K562 (cell line): ENCODE measurements around the gene HDAC9. TPM values are rescaled to one million over a fixed set of nuclear protein-coding genes. Genes with fewer than 3 reads are reported as not detected.

ENCODE experiments used
- ATAC-seq: fragments of 200-7000 bp; cut with Tn5 transposase; 3 replicates; pipeline ENCODE4 v1.9.1; 2020; ENCODE audit warnings: moderate library complexity
- BruUV-seq: library from RNA; stranded (reverse); fragments of 400-500 nt; replicated peaks from 2 replicates; lab custom pipeline; 2021; lab: Mats Ljungman, UMichigan
- CTCF ChIA-PET: fragments of 300-600 bp; formaldehyde crosslinking; extraction: SDS; loops from one replicate; lab custom pipeline; 2021; ENCODE audit warnings: low intra/inter-chr PET ratio; lab: Yijun Ruan, JAX
- POLR2A ChIA-PET: fragments of 300-600, 350-650 bp; sonication (Branson Sonifier 250); formaldehyde crosslinking; extraction: SDS; loops from one replicate; lab custom pipeline; 2021; ENCODE audit warnings: antibody characterized with exemption, inconsistent platforms; lab: Yijun Ruan, JAX
- DNase-seq, 4 experiments: peaks; one replicate each; pipeline versions ENCODE4 v3.0.0 to v3.0.0-alpha.2; 2011 to 2018; ENCODE audit warnings: low spot score in 3 of 4, mixed read lengths in 3 of 4; ENCODE audit errors: extremely low read depth in 1 of 4
- FAIRE-seq: peaks from 2 replicates; lab custom pipeline; 2011; peaks lifted over from hg19 to GRCh38; lab: Jason Lieb, UNC
- H2AFZ ChIP-seq: 2 replicates; pipeline ENCODE4 v1.6.0; 2011; ENCODE audit warnings: low read depth, low read length, control low read depth, inconsistent platforms
- H3K27ac ChIP-seq: fragments of 200-600 bp; 3 replicates; pipeline ENCODE4 v1.8.0; 2011; ENCODE audit warnings: low read depth, mild to moderate bottlenecking, control low read depth, inconsistent platforms, low read length, moderate library complexity, mixed read lengths; ENCODE audit errors: extremely low read depth
- H3K27me3 ChIP-seq, 2 experiments: fragments of 300-600 bp in 1 of 2; 2 replicates in 1 of 2; 3 replicates in 1 of 2; pipeline versions ENCODE4 v1.6.0 to v1.8.0; 2011; ENCODE audit warnings: inconsistent platforms in 2 of 2, low read length in 2 of 2, mild to moderate bottlenecking in 1 of 2, mixed read lengths in 1 of 2, moderate library complexity in 1 of 2; ENCODE audit not compliant: control insufficient read depth in 2 of 2, insufficient read depth in 2 of 2
- H3K36me3 ChIP-seq: fragments of 300-600 bp; 3 replicates; pipeline ENCODE4 v1.8.0; 2011; ENCODE audit warnings: mild to moderate bottlenecking, low read length, inconsistent platforms; ENCODE audit not compliant: control insufficient read depth, insufficient read depth
- H3K4me1 ChIP-seq, 2 experiments: fragments of 200-600 bp in 1 of 2; replicated peaks in 1 of 2; 2 replicates in 1 of 2; 3 replicates in 1 of 2; pipeline versions ENCODE4 v1.5.1 to v1.8.0; 2011; ENCODE audit warnings: inconsistent platforms in 2 of 2, low read length in 2 of 2, mild to moderate bottlenecking in 1 of 2, mixed read lengths in 1 of 2, moderate library complexity in 1 of 2; ENCODE audit not compliant: control insufficient read depth in 2 of 2, insufficient read depth in 2 of 2
- H3K4me2 ChIP-seq: 2 replicates; pipeline ENCODE4 v1.6.1; 2011; ENCODE audit warnings: low read length, control low read depth, inconsistent platforms, mixed read lengths; ENCODE audit not compliant: insufficient read depth
- H3K4me3 ChIP-seq: fragments of 200-600 bp; sonication (generic), shearing (Covaris generic); 2 replicates; pipeline ENCODE4 v1.5.1; 2016; ENCODE audit warnings: control low read depth, inconsistent platforms
- H3K79me2 ChIP-seq: fragments of 200-600 bp; 3 replicates; pipeline ENCODE4 v1.8.0; 2011; ENCODE audit warnings: low read length, inconsistent platforms; ENCODE audit not compliant: control insufficient read depth, insufficient read depth
- H3K9ac ChIP-seq, 2 experiments: 2 replicates each; pipeline versions ENCODE4 v1.6.0 to v1.6.1; 2011; ENCODE audit warnings: low read depth in 2 of 2, low read length in 2 of 2, control low read depth in 1 of 2, inconsistent platforms in 1 of 2, mild to moderate bottlenecking in 1 of 2, mixed read lengths in 1 of 2; ENCODE audit not compliant: insufficient read depth in 1 of 2
- H3K9me1 ChIP-seq: one replicate; pipeline ENCODE4 v1.6.0; 2011; ENCODE audit warnings: inconsistent platforms, mild to moderate bottlenecking, low read length, moderate library complexity; ENCODE audit not compliant: control insufficient read depth, insufficient read depth
- H3K9me3 ChIP-seq: replicated peaks from 2 replicates; pipeline ENCODE4 v1.5.1; 2011; ENCODE audit warnings: low read depth, low read length, inconsistent platforms; ENCODE audit not compliant: control insufficient read depth, insufficient read depth
- H4K20me1 ChIP-seq: replicated peaks from 2 replicates; pipeline ENCODE4 v1.6.1; 2011; ENCODE audit warnings: low read length, inconsistent platforms, mixed read lengths; ENCODE audit not compliant: control insufficient read depth, insufficient read depth
- BRD4 ChIP-seq: fragments of 200-600 bp; sonication (generic); IDR thresholded peaks from 2 replicates; pipeline ENCODE4 v1.6.1; 2017; ENCODE audit warnings: inconsistent platforms
- CEBPB ChIP-seq: fragments of 450-650 bp; IDR thresholded peaks from 2 replicates; pipeline ENCODE4 v1.6.1; 2016; ENCODE audit warnings: missing genetic modification characterization, missing compliant biosample characterization
- JUNB ChIP-seq: fragments of 450-650 bp; formaldehyde crosslinking; conservative IDR thresholded peaks from 2 replicates; pipeline ENCODE4 v1.4.0; 2020; ENCODE audit warnings: mild to moderate bottlenecking
- L3MBTL2 ChIP-seq: fragments of 450-650 bp; IDR thresholded peaks from 2 replicates; pipeline ENCODE4 v1.6.1; 2016; ENCODE audit warnings: mild to moderate bottlenecking, moderate library complexity
- LARP7 ChIP-seq: fragments of 450-650 bp; IDR thresholded peaks from 2 replicates; pipeline ENCODE4 v1.6.1; 2016
- MYC ChIP-seq, 2 experiments: fragments of 250-450 bp in 1 of 2; sonication (Bioruptor Pico) in 1 of 2; IDR thresholded peaks; 2 replicates each; pipeline versions ENCODE4 v1.5.1 to v1.6.1; 2012 to 2021; ENCODE audit warnings: low read depth in 2 of 2, borderline replicate concordance in 1 of 2, improper control_type of control experiment in 1 of 2, low read length in 1 of 2, mild to moderate bottlenecking in 1 of 2, moderate library complexity in 1 of 2
- PYGO2 ChIP-seq: fragments of 450-650 bp; IDR thresholded peaks from 2 replicates; pipeline ENCODE4 v1.6.1; 2016; ENCODE audit warnings: mild to moderate bottlenecking, missing genetic modification characterization, moderate library complexity, missing compliant biosample characterization
- SREBF1 ChIP-seq: fragments of 150-350 bp; IDR thresholded peaks from 2 replicates; pipeline ENCODE4 v1.6.1; 2014; ENCODE audit warnings: antibody characterized with exemption, low read depth, low read length, borderline replicate concordance
- TRIM24 ChIP-seq, 2 experiments: fragments of 450-650 bp; IDR thresholded peaks; 2 replicates each; pipeline ENCODE4 v1.6.1; 2016
- ZFP1 ChIP-seq: fragments of 450-650 bp; formaldehyde crosslinking; IDR thresholded peaks from 2 replicates; pipeline ENCODE4 v1.4.0; 2020; ENCODE audit warnings: mild to moderate bottlenecking, mixed read lengths
- ZNF24 ChIP-seq: fragments of 450-650 bp; IDR thresholded peaks from 2 replicates; pipeline ENCODE4 v1.6.1; 2016
- WGBS: fragments of 100-300 bp; shearing (Covaris generic); methylation state at CpG from one replicate; pipeline ENCODE4 v1.1.6; 2016; ENCODE audit warnings: low coverage, mixed read lengths; ENCODE audit not compliant: insufficient coverage; ENCODE audit errors: missing lambda C conversion rate; 5-methylcytosine and 5-hydroxymethylcytosine counted together
- in situ Hi-C: fragments of 300-500 bp; cut with MboI; formaldehyde crosslinking; loops from 4 replicates; pipeline ENCODE4 v1.15.0; 2018; ENCODE audit warnings: inconsistent platforms, mixed read lengths
- intact Hi-C: fragments of 100-400 bp; cut with micrococcal nuclease; formaldehyde crosslinking; loops from 2 replicates; pipeline ENCODE4 v1.14.2; 2022
- polyA plus RNA-seq, 8 experiments: library from polyadenylated mRNA; depleted of rRNA in 4 of 8; stranded (reverse) in 5 of 8; unstranded in 3 of 8; fragments of >200 nt; fragmentation: Nextera tagmentation in 2 of 8; fragmentation: Illumina TruSeq in 1 of 8; extraction: Ambion mirVana in 2 of 8; extraction: Trizol in 1 of 8; gene quantifications; 2 replicates each; pipeline versions ENCODE4 v1.2.1 to v1.2.3, GENCODE V29; 2011 to 2014; ENCODE audit warnings: inconsistent platforms in 1 of 8, missing spikeins in 1 of 8
- total RNA-seq, 7 experiments: library from RNA; depleted of rRNA in 6 of 7; stranded (reverse); fragments of >200 nt in 6 of 7; fragmentation: Illumina TruSeq in 2 of 7; extraction: Trizol in 2 of 7; gene quantifications; 2 replicates each; pipeline versions ENCODE4 v1.2.1 to v1.2.3, GENCODE V29; 2011 to 2021; ENCODE audit warnings: low replicate concordance in 1 of 7
- TF ChIP-seq, protein P1 (sequence below): fragments of 250-450 bp; sonication (Bioruptor Pico); IDR thresholded peaks from 2 replicates; pipeline ENCODE4 v1.5.0; 2021; ENCODE audit warnings: mild to moderate bottlenecking, moderate library complexity
- TF ChIP-seq, protein P2 (sequence below): sonication (generic); formaldehyde crosslinking; IDR thresholded peaks from 2 replicates; pipeline ENCODE4 v1.8.1; 2023; ENCODE audit warnings: mild to moderate bottlenecking, missing genetic modification reagents
- TF ChIP-seq, protein P3 (sequence below), 2 experiments: fragments of 450-650 bp; IDR thresholded peaks; 2 replicates each; pipeline ENCODE4 v1.6.1; 2016

Gene HDAC9
- total and polyA plus RNA-seq, 9 of the 15 experiments (the other 6 are each of a cell fraction or from before 2014, with no cell fraction given) = 0.08 to 0.91 (median 0.33) TPM

DNA sequence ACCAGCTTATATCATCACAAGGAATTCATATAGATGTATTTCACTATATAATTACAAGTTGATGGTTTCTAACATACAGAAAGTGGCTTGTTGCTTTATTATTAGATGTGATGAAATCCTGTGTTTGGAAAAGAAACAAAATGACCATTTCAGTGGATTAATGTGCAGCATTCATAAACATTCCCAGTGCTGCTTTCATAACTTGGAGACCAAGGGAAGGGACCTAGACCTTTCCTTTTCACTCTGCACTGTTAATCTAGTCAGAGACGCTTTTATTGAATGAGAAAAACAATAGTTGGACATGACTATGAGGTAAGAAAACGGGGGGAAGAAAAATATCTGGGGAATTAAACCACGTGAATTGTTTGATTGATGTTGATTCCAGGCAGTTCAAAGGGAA, 160.0 kb downstream of the HDAC9 start:
- Histone ChIP-seq H2AFZ (no peak overlapping the region), H3K9me1 (no peaks in the 10 kb centered on the region), H3K79me2 (no peaks in the 10 kb centered on the region), H3K9me3 (no peaks in the 10 kb centered on the region), H3K9ac (no peak overlapping the region), H3K4me2 (no peak overlapping the region), H3K27me3 (no peaks in the 10 kb centered on the region), H3K27ac (no peak overlapping the region), H3K4me3 (no peak overlapping the region), H3K4me1 (no peaks in the 10 kb centered on the region), H4K20me1 (no peaks in the 10 kb centered on the region), H3K36me3 (no peaks in the 10 kb centered on the region)
- intact Hi-C loops = no loop called here
- DNase-seq = no peak
- in situ Hi-C loops = no loop called here
- ChIA-PET POLR2A (no interaction called here), CTCF (no interaction called here)
- WGBS = 0% methylated on average over 3 of the region's 3 CpGs
- TF ChIP-seq ZNF24 (no peak), L3MBTL2 (no peak), TRIM24 (IDR thresholded peaks at IDR 0.05) (no peak), SREBF1 (no peak), CEBPB (tag) (no peak), PYGO2 (tag) (no peak), JUNB (no peak), LARP7 (no peak), MYC (IDR thresholded peaks at IDR 0.05; ENCODE audit: low read depth, low read length) (no peak), MYC (CRISPR knock-in tag; IDR thresholded peaks at IDR 0.05; ENCODE audit: borderline replicate concordance, low read depth) (no peak), BRD4 (no peak), ZFP1 (no peak)
- TF ChIP-seq, protein P1, sequence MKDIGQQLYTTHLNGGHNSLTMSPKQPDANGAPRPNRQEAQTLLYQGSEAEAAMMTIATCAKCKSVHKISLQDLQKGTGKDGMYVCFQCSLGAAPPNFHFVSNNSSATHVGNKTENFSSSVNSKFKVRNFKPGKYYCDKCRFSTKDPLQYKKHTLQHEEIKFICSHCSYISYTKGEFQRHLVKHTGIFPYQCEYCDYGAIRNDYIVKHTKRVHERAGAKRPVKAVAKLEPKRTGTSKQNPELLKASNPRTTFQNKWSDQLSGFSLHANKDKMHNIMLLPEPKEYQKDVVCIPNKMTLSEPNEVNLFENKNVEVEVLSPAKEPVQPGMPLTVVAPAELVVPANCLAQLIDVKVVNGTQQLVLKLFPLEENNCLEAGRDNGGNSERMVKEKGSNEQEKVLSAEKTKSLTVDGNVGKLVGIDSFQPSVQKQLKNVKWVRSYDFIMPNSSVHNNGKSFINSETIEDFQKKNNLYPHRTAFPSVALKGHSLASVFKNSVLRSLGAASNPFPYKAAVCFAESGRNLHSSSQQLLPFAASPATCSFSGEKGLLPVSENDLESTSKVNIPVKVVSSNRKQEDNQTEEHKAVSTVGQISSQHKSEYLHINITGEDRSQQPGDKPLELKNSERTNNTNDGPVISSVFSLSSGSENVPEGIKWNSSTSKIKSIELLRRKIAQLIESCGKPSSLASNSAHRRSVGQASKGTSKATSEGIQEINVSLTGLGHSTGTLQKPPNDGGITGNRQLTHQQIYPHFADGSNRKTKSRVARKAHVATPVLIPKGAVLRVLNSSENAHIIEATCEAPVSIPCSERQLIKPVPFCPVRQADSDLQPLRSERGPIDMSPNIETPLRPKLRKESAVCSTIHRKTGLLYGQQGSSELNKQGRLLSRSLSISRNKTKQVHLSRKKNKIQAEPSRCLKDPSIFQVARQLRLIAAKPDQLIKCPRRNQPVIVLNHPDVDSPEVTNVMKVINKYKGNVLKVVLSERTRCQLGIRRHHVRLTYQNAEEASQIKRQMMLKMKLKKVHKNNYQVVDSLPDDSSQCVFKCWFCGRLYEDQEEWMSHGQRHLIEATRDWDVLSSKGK (CRISPR knock-in tag) = no peak
- TF ChIP-seq, protein P2, sequence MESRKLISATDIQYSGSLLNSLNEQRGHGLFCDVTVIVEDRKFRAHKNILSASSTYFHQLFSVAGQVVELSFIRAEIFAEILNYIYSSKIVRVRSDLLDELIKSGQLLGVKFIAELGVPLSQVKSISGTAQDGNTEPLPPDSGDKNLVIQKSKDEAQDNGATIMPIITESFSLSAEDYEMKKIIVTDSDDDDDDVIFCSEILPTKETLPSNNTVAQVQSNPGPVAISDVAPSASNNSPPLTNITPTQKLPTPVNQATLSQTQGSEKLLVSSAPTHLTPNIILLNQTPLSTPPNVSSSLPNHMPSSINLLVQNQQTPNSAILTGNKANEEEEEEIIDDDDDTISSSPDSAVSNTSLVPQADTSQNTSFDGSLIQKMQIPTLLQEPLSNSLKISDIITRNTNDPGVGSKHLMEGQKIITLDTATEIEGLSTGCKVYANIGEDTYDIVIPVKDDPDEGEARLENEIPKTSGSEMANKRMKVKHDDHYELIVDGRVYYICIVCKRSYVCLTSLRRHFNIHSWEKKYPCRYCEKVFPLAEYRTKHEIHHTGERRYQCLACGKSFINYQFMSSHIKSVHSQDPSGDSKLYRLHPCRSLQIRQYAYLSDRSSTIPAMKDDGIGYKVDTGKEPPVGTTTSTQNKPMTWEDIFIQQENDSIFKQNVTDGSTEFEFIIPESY (CRISPR knock-in tag) = no peak
- TF ChIP-seq, protein P3, sequence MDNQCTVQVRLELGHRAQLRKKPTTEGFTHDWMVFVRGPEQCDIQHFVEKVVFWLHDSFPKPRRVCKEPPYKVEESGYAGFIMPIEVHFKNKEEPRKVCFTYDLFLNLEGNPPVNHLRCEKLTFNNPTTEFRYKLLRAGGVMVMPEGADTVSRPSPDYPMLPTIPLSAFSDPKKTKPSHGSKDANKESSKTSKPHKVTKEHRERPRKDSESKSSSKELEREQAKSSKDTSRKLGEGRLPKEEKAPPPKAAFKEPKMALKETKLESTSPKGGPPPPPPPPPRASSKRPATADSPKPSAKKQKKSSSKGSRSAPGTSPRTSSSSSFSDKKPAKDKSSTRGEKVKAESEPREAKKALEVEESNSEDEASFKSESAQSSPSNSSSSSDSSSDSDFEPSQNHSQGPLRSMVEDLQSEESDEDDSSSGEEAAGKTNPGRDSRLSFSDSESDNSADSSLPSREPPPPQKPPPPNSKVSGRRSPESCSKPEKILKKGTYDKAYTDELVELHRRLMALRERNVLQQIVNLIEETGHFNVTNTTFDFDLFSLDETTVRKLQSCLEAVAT (IDR thresholded peaks at IDR 0.05) = no peak
- no peak for ATAC-seq
- no TSS peak for BruUV-seq
- no peak for FAIRE-seq
